HFFc6 (cell line): ENCODE measurements around the gene CXorf58. TPM values are rescaled to one million over a fixed set of nuclear protein-coding genes. Genes with fewer than 3 reads are reported as not detected.

Experiments
- DNase-seq: peaks from one replicate; pipeline ENCODE4 v3.0.0-alpha.2; 2018
- H3K27ac Mint-ChIP-seq: 2 replicates; pipeline ENCODE4 v1.8.0; 2020; ENCODE audit warnings: mild to moderate bottlenecking, mixed read lengths
- H3K27me3 Mint-ChIP-seq: 2 replicates; pipeline ENCODE4 v1.8.0; 2021; ENCODE audit warnings: mild to moderate bottlenecking, moderate library complexity, mixed read lengths; ENCODE audit not compliant: insufficient read depth
- H3K36me3 Mint-ChIP-seq: 2 replicates; pipeline ENCODE4 v1.8.0; 2021; ENCODE audit warnings: low read depth, mixed read lengths
- H3K4me1 Mint-ChIP-seq: 2 replicates; pipeline ENCODE4 v1.8.0; 2020; ENCODE audit warnings: low read depth, mixed read lengths
- H3K4me3 Mint-ChIP-seq: 2 replicates; pipeline ENCODE4 v1.8.0; 2020; ENCODE audit warnings: mild to moderate bottlenecking, moderate library complexity, mixed read lengths
- H3K9me3 Mint-ChIP-seq: 2 replicates; pipeline ENCODE4 v1.8.0; 2020; ENCODE audit warnings: mild to moderate bottlenecking, mixed read lengths
- total RNA-seq, 6 experiments: library from RNA; stranded (reverse); fragmentation: NEBNext Ultra II Directional; extraction: Animal tissue kit (Norgen Biotek cat#: 25700); gene quantifications; 2 replicates in 1 of 6; 3 replicates in 5 of 6; pipeline ENCODE4 v1.2.3, GENCODE V29; 2021
- TF ChIP-seq, protein P1 (sequence below): fragments of 200-600 bp; sonication (generic); IDR thresholded peaks from 2 replicates; pipeline ENCODE4 v1.5.0; 2021; ENCODE audit warnings: antibody characterized with exemption, mild to moderate bottlenecking

The CXorf58 gene
- total RNA-seq, 6 experiments from 2014 or later: not detected

GRCh38 chrX:23935106-23935505, 27.3 kb downstream of the CXorf58 start:
- no peak overlapping the region for H3K27ac Mint-ChIP-seq
- no peaks in the 10 kb centered on the region for H3K9me3 Mint-ChIP-seq
- no peaks in the 10 kb centered on the region for H3K36me3 Mint-ChIP-seq
- DNase-seq: no peak
- TF ChIP-seq, protein P1, sequence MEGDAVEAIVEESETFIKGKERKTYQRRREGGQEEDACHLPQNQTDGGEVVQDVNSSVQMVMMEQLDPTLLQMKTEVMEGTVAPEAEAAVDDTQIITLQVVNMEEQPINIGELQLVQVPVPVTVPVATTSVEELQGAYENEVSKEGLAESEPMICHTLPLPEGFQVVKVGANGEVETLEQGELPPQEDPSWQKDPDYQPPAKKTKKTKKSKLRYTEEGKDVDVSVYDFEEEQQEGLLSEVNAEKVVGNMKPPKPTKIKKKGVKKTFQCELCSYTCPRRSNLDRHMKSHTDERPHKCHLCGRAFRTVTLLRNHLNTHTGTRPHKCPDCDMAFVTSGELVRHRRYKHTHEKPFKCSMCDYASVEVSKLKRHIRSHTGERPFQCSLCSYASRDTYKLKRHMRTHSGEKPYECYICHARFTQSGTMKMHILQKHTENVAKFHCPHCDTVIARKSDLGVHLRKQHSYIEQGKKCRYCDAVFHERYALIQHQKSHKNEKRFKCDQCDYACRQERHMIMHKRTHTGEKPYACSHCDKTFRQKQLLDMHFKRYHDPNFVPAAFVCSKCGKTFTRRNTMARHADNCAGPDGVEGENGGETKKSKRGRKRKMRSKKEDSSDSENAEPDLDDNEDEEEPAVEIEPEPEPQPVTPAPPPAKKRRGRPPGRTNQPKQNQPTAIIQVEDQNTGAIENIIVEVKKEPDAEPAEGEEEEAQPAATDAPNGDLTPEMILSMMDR: no peak
- no peak overlapping the region for H3K4me3 Mint-ChIP-seq
- no peaks in the 10 kb centered on the region for H3K27me3 Mint-ChIP-seq
- H3K4me1 Mint-ChIP-seq: peaks cover 6% of the 10 kb centered on the region

DNA sequence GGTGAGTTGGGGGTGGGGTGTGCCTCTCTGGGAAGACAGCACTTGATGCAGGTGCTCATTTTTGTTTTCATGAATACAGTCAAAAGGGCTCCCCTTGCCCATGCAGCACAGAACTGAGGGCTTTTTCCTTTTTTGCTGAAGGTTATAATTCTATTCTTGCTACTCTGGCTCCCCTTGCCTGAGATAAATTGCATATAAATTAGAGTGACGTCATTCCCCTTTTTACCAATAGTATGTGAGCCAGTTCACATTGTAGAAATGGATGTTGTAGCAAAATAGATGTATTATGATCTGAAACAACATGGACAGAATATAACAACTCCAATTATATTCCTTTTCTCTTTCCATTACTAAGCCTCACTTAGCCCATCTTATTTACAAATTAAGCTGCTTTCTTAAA, 28.4 kb downstream of the CXorf58 start:
- DNase-seq: no peak
- TF ChIP-seq, protein P1: no peak
- no peak overlapping the region for H3K27ac Mint-ChIP-seq
- no peaks in the 10 kb centered on the region for H3K9me3 Mint-ChIP-seq
- H3K36me3 Mint-ChIP-seq: no peaks in the 10 kb centered on the region
- H3K27me3 Mint-ChIP-seq: no peaks in the 10 kb centered on the region
- H3K4me3 Mint-ChIP-seq: no peak overlapping the region
- H3K4me1 Mint-ChIP-seq: peaks cover 2% of the 10 kb centered on the region

GRCh38 chrX:23937100-23937499, 29.3 kb downstream of the CXorf58 start:
- Mint-ChIP-seq H3K27me3 (no peaks in the 10 kb centered on the region), H3K9me3 (no peaks in the 10 kb centered on the region), H3K27ac (no peak overlapping the region), H3K36me3 (no peaks in the 10 kb centered on the region), H3K4me1 (no peaks in the 10 kb centered on the region; the same call in 1 of the 2 replicates), H3K4me3 (no peak overlapping the region)
- DNase-seq: no peak
- TF ChIP-seq, protein P1: no peak

GRCh38 chrX:23938690-23939089, 30.9 kb downstream of the CXorf58 start:
- no peak for DNase-seq
- TF ChIP-seq, protein P1: no peak
- Mint-ChIP-seq H3K9me3 (no peaks in the 10 kb centered on the region), H3K27ac (no peak overlapping the region), H3K27me3 (no peaks in the 10 kb centered on the region; the same call in 1 of the 2 replicates), H3K4me3 (no peak overlapping the region), H3K4me1 (no peaks in the 10 kb centered on the region; the same call in 1 of the 2 replicates), H3K36me3 (no peaks in the 10 kb centered on the region)

DNA sequence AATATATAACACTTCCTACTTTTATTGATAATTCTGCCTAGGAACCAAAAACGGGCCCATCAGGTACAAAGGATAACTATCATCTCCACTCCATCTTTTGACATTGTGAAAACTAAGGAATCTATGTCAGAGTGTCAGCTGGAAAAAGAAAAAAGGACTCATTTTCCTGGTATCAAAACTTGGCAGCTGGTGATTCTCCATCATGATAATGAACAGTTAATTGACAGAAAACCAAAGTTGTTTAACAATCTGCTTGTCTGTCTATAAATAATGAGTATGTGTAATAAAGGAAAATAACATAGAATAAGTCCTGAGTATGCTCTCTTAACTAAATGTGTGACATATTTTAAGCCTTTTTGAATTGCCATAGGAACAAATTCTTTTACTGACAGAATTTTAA, 31.4 kb downstream of the CXorf58 start:
- Mint-ChIP-seq H3K27me3 (no peaks in the 10 kb centered on the region; the same call in 1 of the 2 replicates), H3K4me3 (no peak overlapping the region)

More for the DNA sequence above, 31.4 kb downstream of the CXorf58 start:
- no peaks in the 10 kb centered on the region for H3K9me3 Mint-ChIP-seq
- no peak for DNase-seq
- no peaks in the 10 kb centered on the region for H3K36me3 Mint-ChIP-seq
- no peak overlapping the region for H3K27ac Mint-ChIP-seq
- H3K4me1 Mint-ChIP-seq: no peaks in the 10 kb centered on the region; the same call in 1 of the 2 replicates
- TF ChIP-seq, protein P1: no peak
